GM12878 (cell line): Measurements from ENCODE around the gene DAB2IP. TPM values are rescaled to one million over a fixed set of nuclear protein-coding genes. Genes with fewer than 3 reads are reported as not detected.

Experiments
- ATAC-seq: fragments of 200-7000 bp; cut with Tn5 transposase; 3 replicates; pipeline ENCODE4 v1.9.1; 2020; ENCODE audit warnings: mild to moderate bottlenecking, moderate library complexity
- BruUV-seq: library from RNA; stranded (reverse); fragments of 400-500 nt; replicated peaks from 2 replicates; lab custom pipeline; 2021; lab: Mats Ljungman, UMichigan
- CTCF ChIA-PET: fragments of 300-600 bp; sonication (Branson Sonifier 250); formaldehyde crosslinking; extraction: SDS; loops from one replicate; lab custom pipeline; 2021; ENCODE audit warnings: inconsistent platforms; lab: Yijun Ruan, JAX
- POLR2A ChIA-PET: fragments of 350-600 bp; formaldehyde crosslinking; extraction: SDS; loops from one replicate; lab custom pipeline; 2021; ENCODE audit warnings: inconsistent platforms; lab: Charles Lee
- RAD21 ChIA-PET: fragments of 300-600 bp; sonication (Branson Sonifier 250); formaldehyde crosslinking; loops from one replicate; lab custom pipeline; 2023; ENCODE audit warnings: antibody characterized with exemption; ENCODE audit not compliant: unreplicated experiment; lab: Charles Lee
- SMC1A ChIA-PET: fragments of 300-600 bp; sonication (Branson Sonifier 250); formaldehyde crosslinking; loops from one replicate; lab custom pipeline; 2023; ENCODE audit not compliant: unreplicated experiment, uncharacterized antibody; lab: Charles Lee
- DNase-seq: peaks from one replicate; pipeline ENCODE4 v3.0.0-alpha.2; 2011; ENCODE audit warnings: low read depth, low spot score
- FAIRE-seq: peaks from 3 replicates; lab custom pipeline; 2011; peaks lifted over from hg19 to GRCh38; lab: Jason Lieb, UNC
- H2AFZ ChIP-seq: 2 replicates; pipeline ENCODE4 v1.6.0; 2011; ENCODE audit warnings: low read depth, low read length, control low read depth; ENCODE audit not compliant: control insufficient read depth
- H3K27ac ChIP-seq: 2 replicates; pipeline ENCODE4 v1.5.1; 2011; ENCODE audit warnings: control low read depth; ENCODE audit not compliant: control insufficient read depth, insufficient read depth
- H3K27me3 ChIP-seq, 2 experiments: replicated peaks in 1 of 2; 2 replicates each; pipeline versions ENCODE4 v1.6.0 to v1.6.1; 2011; ENCODE audit warnings: low read length in 1 of 2; ENCODE audit not compliant: control insufficient read depth in 2 of 2, insufficient read depth in 2 of 2
- H3K36me3 ChIP-seq, 2 experiments: 2 replicates each; pipeline ENCODE4 v1.5.1; 2011; ENCODE audit warnings: low read length in 1 of 2; ENCODE audit not compliant: control insufficient read depth in 2 of 2, insufficient read depth in 2 of 2
- H3K4me1 ChIP-seq: 2 replicates; pipeline ENCODE4 v1.6.1; 2011; ENCODE audit warnings: mild to moderate bottlenecking, low read length, moderate library complexity, mixed read lengths; ENCODE audit not compliant: control insufficient read depth, insufficient read depth
- H3K4me2 ChIP-seq: 2 replicates; pipeline ENCODE4 v1.6.0; 2011; ENCODE audit warnings: control low read depth; ENCODE audit not compliant: control insufficient read depth, insufficient read depth
- H3K4me3 ChIP-seq: fragments of 200-600 bp; sonication (generic); 2 replicates; pipeline ENCODE4 v1.5.1; 2016
- H3K79me2 ChIP-seq: 2 replicates; pipeline ENCODE4 v1.6.0; 2011; ENCODE audit warnings: low read length; ENCODE audit not compliant: control insufficient read depth, insufficient read depth
- H3K9ac ChIP-seq: 2 replicates; pipeline ENCODE4 v1.8.0; 2011; ENCODE audit warnings: low read length, control low read depth, mixed read lengths; ENCODE audit not compliant: control insufficient read depth, insufficient read depth
- H3K9me3 ChIP-seq: replicated peaks from 3 replicates; pipeline ENCODE4 v1.5.1; 2011; ENCODE audit warnings: mild to moderate bottlenecking, low read length; ENCODE audit not compliant: control insufficient read depth, insufficient read depth
- H4K20me1 ChIP-seq: 2 replicates; pipeline ENCODE4 v1.6.0; 2011; ENCODE audit not compliant: control insufficient read depth, insufficient read depth
- EZH2 ChIP-seq: IDR thresholded peaks from 2 replicates; pipeline ENCODE4 v1.6.1; 2012; ENCODE audit warnings: low read depth, mild to moderate bottlenecking, control low read depth, inconsistent platforms, low read length, borderline replicate concordance; ENCODE audit not compliant: control insufficient read depth
- FOS ChIP-seq: IDR thresholded peaks from 3 replicates; pipeline ENCODE4 v1.6.1; 2011; ENCODE audit warnings: borderline replicate concordance; ENCODE audit not compliant: insufficient read length; ENCODE audit errors: extremely low read depth
- TBL1XR1 ChIP-seq: IDR thresholded peaks from 2 replicates; pipeline ENCODE4 v1.6.1; 2012; ENCODE audit warnings: low read depth, low read length, improper control_type of control experiment
- ZBED1 ChIP-seq: IDR thresholded peaks from 2 replicates; pipeline ENCODE4 v1.6.1; 2016; ENCODE audit warnings: borderline replicate concordance
- ZNF687 ChIP-seq: fragments of 450-650 bp; IDR thresholded peaks from 2 replicates; pipeline ENCODE4 v1.6.1; 2017; ENCODE audit warnings: mild to moderate bottlenecking, moderate library complexity
- WGBS: methylation state at CpG from one replicate; pipeline ENCODE4 v1.1.6; 2016; ENCODE audit warnings: low lambda C conversion rate; ENCODE audit not compliant: insufficient replicate concordance, insufficient coverage; ENCODE audit errors: missing lambda C conversion rate; 5-methylcytosine and 5-hydroxymethylcytosine counted together
- in situ Hi-C: fragments of 300-500 bp; cut with MboI; formaldehyde crosslinking; loops from 9 replicates; pipeline ENCODE4 v1.14.3; 2018; ENCODE audit warnings: mixed read lengths
- intact Hi-C: fragments of 100-400 bp; cut with micrococcal nuclease; formaldehyde crosslinking; loops from one replicate; pipeline ENCODE4 v1.14.2; 2022; ENCODE audit not compliant: unreplicated experiment
- polyA plus RNA-seq, 11 experiments: library from polyadenylated mRNA; depleted of rRNA in 4 of 11; unstranded in 6 of 11; stranded (reverse) in 5 of 11; fragments of >200 nt; fragmentation: Nextera tagmentation in 4 of 11; fragmentation: Illumina TruSeq in 1 of 11; extraction: Ambion mirVana in 4 of 11; extraction: Trizol in 1 of 11; gene quantifications; 1 replicate in 1 of 11; 2 replicates in 10 of 11; pipeline versions ENCODE4 v1.2.1 to v1.2.3, GENCODE V29; 2011 to 2016; ENCODE audit warnings: inconsistent platforms in 2 of 11, missing spikeins in 2 of 11, low read depth in 1 of 11
- total RNA-seq, 4 experiments: library from RNA; depleted of rRNA in 3 of 4; stranded (reverse); fragments of >200 nt in 3 of 4; fragmentation: Illumina TruSeq in 1 of 4; extraction: Trizol in 1 of 4; gene quantifications; 2 replicates each; pipeline versions ENCODE4 v1.2.1 to v1.2.3, GENCODE V29; 2013 to 2021

DAB2IP gene
- total and polyA plus RNA-seq, 10 of the 15 experiments (the other 5 are each of a cell fraction or from before 2014, with no cell fraction given): 0.03 to 0.38 (median 0.14) TPM; not detected in 6

- BruUV-seq: no TSS peak
- ChIA-PET CTCF (interaction anchor here (1.4 kb wide), 1 partner anchor 8 kb away, joined by 4 read pairs; no protein-coding TSS in a partner anchor), POLR2A (no interaction called here), RAD21 (no interaction called here), SMC1A (interaction anchor here (2.0 kb wide), 1 partner anchor 64 kb away, joined by 7 read pairs; no protein-coding TSS in a partner anchor)
- H3K9ac ChIP-seq: no peak overlapping the region
- no peak overlapping the region for H3K4me2 ChIP-seq
- FAIRE-seq (no peak), ATAC-seq (no peak), DNase-seq (no peak)
- no peaks in the 10 kb centered on the region for H3K36me3 ChIP-seq
- no peaks in the 10 kb centered on the region; a peak in 2 of 4 replicates for H3K27me3 ChIP-seq
- no peak overlapping the region for H2AFZ ChIP-seq
- H4K20me1 ChIP-seq: no peaks in the 10 kb centered on the region
- H3K9me3 ChIP-seq: no peaks in the 10 kb centered on the region
- H3K27ac ChIP-seq: no peak overlapping the region
- 63% methylated on average over 11 of the region's 11 CpGs for WGBS
- in situ Hi-C loops (no loop called here), intact Hi-C loops (no loop called here)
- no peaks in the 10 kb centered on the region; the same call in 1 of the 2 replicates for H3K4me1 ChIP-seq
- TF ChIP-seq ZBED1 (no peak), TBL1XR1 (no peak), ZNF687 (no peak), FOS (no peak), EZH2 (no peak)
- H3K4me3 ChIP-seq: no peak overlapping the region
- H3K79me2 ChIP-seq: no peaks in the 10 kb centered on the region
Observed at GRCh38 chr9:121619545-121620324, 31.7 kb upstream of the DAB2IP start.
